SJSA1 (cell line): ENCODE data around the gene RSPRY1. TPM values are rescaled to one million over a fixed set of nuclear protein-coding genes. Genes with fewer than 3 reads are reported as not detected.
"Not testable (repeated sequence)": the region's sequence is repeated elsewhere in the genome, so short reads cannot be mapped to it uniquely, and the experiment has no call there.

Source experiments
- DNase-seq, 2 experiments: peaks; one replicate each; pipeline ENCODE4 v3.0.0-alpha.2; 2015 to 2020; ENCODE audit warnings: low spot score in 2 of 2, low read depth in 1 of 2
- H3K27ac ChIP-seq: fragments of 250-450 bp; sonication (Bioruptor Pico); 2 replicates; pipeline ENCODE4 v1.5.1; 2020; ENCODE audit warnings: mild to moderate bottlenecking, moderate library complexity
- H3K27me3 ChIP-seq: fragments of 250-450 bp; sonication (Bioruptor Pico); replicated peaks from 2 replicates; pipeline ENCODE4 v1.5.1; 2020; ENCODE audit warnings: mild to moderate bottlenecking, moderate library complexity
- H3K36me3 ChIP-seq: fragments of 250-450 bp; sonication (Bioruptor Pico); 2 replicates; pipeline ENCODE4 v1.5.1; 2020; ENCODE audit warnings: mild to moderate bottlenecking
- H3K4me1 ChIP-seq: fragments of 250-450 bp; sonication (Bioruptor Pico); replicated peaks from 2 replicates; pipeline ENCODE4 v1.6.1; 2021; ENCODE audit warnings: mild to moderate bottlenecking
- H3K4me3 ChIP-seq: fragments of 250-450 bp; sonication (Bioruptor Pico); 2 replicates; pipeline ENCODE4 v1.5.1; 2020; ENCODE audit warnings: mild to moderate bottlenecking
- H3K9me3 ChIP-seq: fragments of 250-450 bp; sonication (Bioruptor Pico); replicated peaks from 2 replicates; pipeline ENCODE4 v1.5.1; 2020; ENCODE audit warnings: mild to moderate bottlenecking
- total RNA-seq: library from RNA; depleted of rRNA; stranded (reverse); fragments of >200 nt; shearing (Covaris generic); gene quantifications from 2 replicates; pipeline ENCODE4 v1.2.3, GENCODE V29; 2014

Gene RSPRY1
- total RNA-seq, 1 experiment from 2014 or later = 40.2 TPM

GRCh38 chr16:57185446-57185944, 634 bp upstream of the RSPRY1 start:
- Histone ChIP-seq H3K4me1 (peaks cover 27% of the 10 kb centered on the region), H3K27ac (peak overlapping the region; percentile 79), H3K27me3 (no peaks in the 10 kb centered on the region), H3K36me3 (peaks cover 6% of the 10 kb centered on the region; the same call in 1 of the 2 replicates), H3K4me3 (peak overlapping the region; percentile 68), H3K9me3 (no peaks in the 10 kb centered on the region)
- DNase-seq = peak in 1 of 2 experiments; percentile 74

- no peaks in the 10 kb centered on the region for H3K27me3 ChIP-seq
- peak overlapping the region; percentile 68 for H3K4me3 ChIP-seq
- peaks cover 44% of the 10 kb centered on the region for H3K4me1 ChIP-seq
- peaks cover 6% of the 10 kb centered on the region; the same call in 1 of the 2 replicates for H3K36me3 ChIP-seq
- peak in 1 of 2 experiments; percentile 52 for DNase-seq
- peak overlapping the region; percentile 58 for H3K27ac ChIP-seq
- no peaks in the 10 kb centered on the region for H3K9me3 ChIP-seq
Observed at GRCh38 chr16:57186872-57187854, 1.0 kb downstream of the RSPRY1 start.

GRCh38 chr16:57187902-57188710, 2.0 kb downstream of the RSPRY1 start:
- H3K9me3 ChIP-seq, H3K36me3 ChIP-seq, H3K27me3 ChIP-seq, DNase-seq, H3K27ac ChIP-seq: not testable (repeated sequence)
- Histone ChIP-seq H3K4me1 (peaks cover 53% of the 10 kb centered on the region), H3K4me3 (peak overlapping the region; percentile 68)

GRCh38 chr16:57188711-57189002, 2.5 kb downstream of the RSPRY1 start:
- Histone ChIP-seq H3K27me3 (no peaks in the 10 kb centered on the region), H3K27ac (no peak overlapping the region), H3K4me3 (no peak overlapping the region), H3K36me3 (peaks cover 6% of the 10 kb centered on the region; the same call in 1 of the 2 replicates), H3K9me3 (no peaks in the 10 kb centered on the region), H3K4me1 (peaks cover 59% of the 10 kb centered on the region)
- no peak for DNase-seq

- not testable (repeated sequence) for H3K27me3 ChIP-seq, H3K9me3 ChIP-seq, DNase-seq, H3K36me3 ChIP-seq, H3K4me3 ChIP-seq
- H3K27ac ChIP-seq = peak overlapping the region; percentile 12; the same call in 1 of the 2 replicates
- peaks cover 66% of the 10 kb centered on the region for H3K4me1 ChIP-seq
Observed at GRCh38 chr16:57189527-57189926, 3.4 kb downstream of the RSPRY1 start.

- DNase-seq = peak; percentile 51 to 55
- H3K27me3 ChIP-seq = no peaks in the 10 kb centered on the region
- H3K4me1 ChIP-seq = peaks cover 66% of the 10 kb centered on the region
- H3K4me3 ChIP-seq = no peak overlapping the region
- H3K9me3 ChIP-seq = no peaks in the 10 kb centered on the region
- H3K36me3 ChIP-seq = peaks cover 4% of the 10 kb centered on the region; the same call in 1 of the 2 replicates
- H3K27ac ChIP-seq = peak overlapping the region; percentile 71
Observed at GRCh38 chr16:57190136-57190535, 4.0 kb downstream of the RSPRY1 start.

GRCh38 chr16:57191056-57191571, 5.0 kb downstream of the RSPRY1 start:
- Histone ChIP-seq H3K36me3 (peaks cover 1% of the 10 kb centered on the region), H3K27ac (peak overlapping the region; percentile 71), H3K27me3 (no peaks in the 10 kb centered on the region), H3K4me1 (peaks cover 67% of the 10 kb centered on the region), H3K4me3 (no peak overlapping the region), H3K9me3 (no peaks in the 10 kb centered on the region)
- peak in 1 of 2 experiments; percentile 71 for DNase-seq

GRCh38 chr16:57192146-57192545, 6.0 kb downstream of the RSPRY1 start:
- Histone ChIP-seq H3K27ac (peak overlapping the region; percentile 71), H3K4me3 (no peak overlapping the region), H3K36me3 (peaks cover 8% of the 10 kb centered on the region), H3K4me1 (peaks cover 67% of the 10 kb centered on the region), H3K9me3 (no peaks in the 10 kb centered on the region), H3K27me3 (no peaks in the 10 kb centered on the region)
- DNase-seq = peak in 1 of 2 experiments; percentile 45

GRCh38 chr16:57192720-57193486, 6.8 kb downstream of the RSPRY1 start:
- Histone ChIP-seq H3K4me1 (peaks cover 61% of the 10 kb centered on the region), H3K27me3 (no peaks in the 10 kb centered on the region), H3K27ac (peak overlapping the region; percentile 71), H3K9me3 (no peaks in the 10 kb centered on the region), H3K4me3 (no peak overlapping the region), H3K36me3 (peaks cover 13% of the 10 kb centered on the region)
- peak in 1 of 2 experiments; percentile 43 for DNase-seq

GRCh38 chr16:57194512-57194911, 8.4 kb downstream of the RSPRY1 start:
- Histone ChIP-seq H3K4me1 (peaks cover 58% of the 10 kb centered on the region), H3K36me3 (peaks cover 18% of the 10 kb centered on the region)

GRCh38 chr16:57196286-57196685, 10.2 kb downstream of the RSPRY1 start:
- H3K4me3 ChIP-seq = no peak overlapping the region
- no peaks in the 10 kb centered on the region for H3K9me3 ChIP-seq
- no peaks in the 10 kb centered on the region for H3K27me3 ChIP-seq
- peaks cover 18% of the 10 kb centered on the region for H3K36me3 ChIP-seq
- peaks cover 41% of the 10 kb centered on the region for H3K4me1 ChIP-seq
- H3K27ac ChIP-seq = no peak overlapping the region
- DNase-seq = no peak

More at GRCh38 chr16:57194512-57194911, 8.4 kb downstream of the RSPRY1 start:
- Histone ChIP-seq H3K9me3 (no peaks in the 10 kb centered on the region), H3K27ac (peak overlapping the region; percentile 71), H3K27me3 (no peaks in the 10 kb centered on the region), H3K4me3 (no peak overlapping the region)
- DNase-seq = peak; percentile 54 to 82

- Histone ChIP-seq H3K36me3 (peaks cover 18% of the 10 kb centered on the region), H3K4me1 (peaks cover 36% of the 10 kb centered on the region), H3K27ac (no peak overlapping the region), H3K9me3 (no peaks in the 10 kb centered on the region), H3K27me3 (no peaks in the 10 kb centered on the region), H3K4me3 (no peak overlapping the region)
- DNase-seq = no peak
Observed at GRCh38 chr16:57196753-57197152, 10.6 kb downstream of the RSPRY1 start.

- not testable (repeated sequence) for DNase-seq
Observed at GRCh38 chr16:57200321-57200720, 14.2 kb downstream of the RSPRY1 start.

More at GRCh38 chr16:57200321-57200720, 14.2 kb downstream of the RSPRY1 start:
- H3K9me3 ChIP-seq, H3K27ac ChIP-seq, H3K27me3 ChIP-seq, H3K4me1 ChIP-seq, H3K4me3 ChIP-seq: not testable (repeated sequence)
- peaks cover 32% of the 10 kb centered on the region for H3K36me3 ChIP-seq
